ENCODE results near the gene CDK9.
A peak's percentile ranks its signal among the peaks of the same experiment; 100 is the strongest.

CDK9 gene

GRCh38 chr9:127796852-127797370 is 11.1 kb downstream of the CDK9 start:
- no peak overlapping the region for H3K4me3 ChIP-seq (ENCODE audit: low read length)
- no peak for DNase-seq (ENCODE audit: low read depth)
- no peak for TF ChIP-seq CTCF (conservative IDR thresholded peaks at IDR 0.05; ENCODE audit: low read depth, low read length)

GRCh38 chr9:127801955-127802575 is 16.2 kb downstream of the CDK9 start:
- peak overlapping the region; percentile 52 for H3K4me3 ChIP-seq (ENCODE audit: low read length)
- TF ChIP-seq CTCF (conservative IDR thresholded peaks at IDR 0.05; ENCODE audit: low read depth, low read length): no peak

GRCh38 chr9:127802576-127803443 is 17.0 kb downstream of the CDK9 start, which contains the start of gene FPGS:
TSS of gene FPGS (plus strand) at chr9:127802882. CDS start at chr9:127802925, 43 bp downstream.
- peak; percentile 5 for TF ChIP-seq CTCF (conservative IDR thresholded peaks at IDR 0.05; ENCODE audit: low read depth, low read length)
- H3K4me3 ChIP-seq (ENCODE audit: low read length): peak within 1 kb of the TSS; percentile 90
- DNase-seq (ENCODE audit: low read depth): no peak

More at GRCh38 chr9:127801955-127802575, 16.2 kb downstream of the CDK9 start:
- DNase-seq (ENCODE audit: low read depth): no peak

- DNase-seq (ENCODE audit: low read depth): no peak
- TF ChIP-seq CTCF (conservative IDR thresholded peaks at IDR 0.05; ENCODE audit: low read depth, low read length): no peak
- H3K4me3 ChIP-seq (ENCODE audit: low read length): peak overlapping the region; percentile 90
Observed at GRCh38 chr9:127803507-127804352, 17.9 kb downstream of the CDK9 start.

GRCh38 chr9:127805620-127806019 is 19.8 kb downstream of the CDK9 start:
- peak; percentile 64 for TF ChIP-seq CTCF (conservative IDR thresholded peaks at IDR 0.05; ENCODE audit: low read depth, low read length)
- DNase-seq (ENCODE audit: low read depth): no peak
- no peak overlapping the region for H3K4me3 ChIP-seq (ENCODE audit: low read length)

- TF ChIP-seq CTCF (conservative IDR thresholded peaks at IDR 0.05; ENCODE audit: low read depth, low read length): no peak
- H3K4me3 ChIP-seq (ENCODE audit: low read length): no peak overlapping the region
- no peak for DNase-seq (ENCODE audit: low read depth)
Observed at GRCh38 chr9:127806871-127807270, 21.0 kb downstream of the CDK9 start.
